Measurements from ENCODE around the gene EMC7.
A peak's percentile ranks its signal among the peaks of the same experiment; 100 is the strongest.
"Not testable (repeated sequence)": the region's sequence is repeated elsewhere in the genome, so short reads cannot be mapped to it uniquely, and the experiment has no call there.

The EMC7 gene

GRCh38 chr15:34084086-34084485 lies 17.6 kb downstream of the EMC7 start:
- peak in 2 of 14 donors; percentile 2 to 20 for DNase-seq

GRCh38 chr15:34079904-34080303 lies 21.8 kb downstream of the EMC7 start:
- no peak for DNase-seq

GRCh38 chr15:34078900-34079299 lies 22.8 kb downstream of the EMC7 start:
- no peak for DNase-seq

- DNase-seq = no peak
Observed at GRCh38 chr15:34076785-34077184, 24.9 kb downstream of the EMC7 start.

- no peak for DNase-seq
Observed at GRCh38 chr15:34070003-34070402, 31.7 kb downstream of the EMC7 start.

GRCh38 chr15:34065941-34066340 lies 35.7 kb downstream of the EMC7 start:
- DNase-seq = no peak

GRCh38 chr15:34065261-34065660 lies 36.4 kb downstream of the EMC7 start:
- no peak for DNase-seq

GRCh38 chr15:34064438-34064837 lies 37.2 kb downstream of the EMC7 start:
- DNase-seq = no peak

GRCh38 chr15:34059946-34060345 lies 41.7 kb downstream of the EMC7 start:
- DNase-seq = no peak

GRCh38 chr15:34059476-34059875 lies 42.2 kb downstream of the EMC7 start:
- DNase-seq = no peak

GRCh38 chr15:34056911-34057310 lies 44.8 kb downstream of the EMC7 start:
- DNase-seq = no peak

- DNase-seq = no peak
Observed at GRCh38 chr15:34055868-34056595, 45.6 kb downstream of the EMC7 start.

GRCh38 chr15:34054081-34054707 lies 47.5 kb downstream of the EMC7 start:
- no peak for DNase-seq

GRCh38 chr15:34050385-34050784 lies 51.3 kb downstream of the EMC7 start:
- not testable (repeated sequence) for DNase-seq

- DNase-seq = no peak
Observed at GRCh38 chr15:34049112-34049511, 52.5 kb downstream of the EMC7 start.

GRCh38 chr15:34047893-34048775 lies 53.5 kb downstream of the EMC7 start:
- DNase-seq = no peak

- no peak for DNase-seq
Observed at GRCh38 chr15:34046471-34047145, 55.1 kb downstream of the EMC7 start.

- no peak for DNase-seq
Observed at GRCh38 chr15:34043813-34044212, 57.8 kb downstream of the EMC7 start.

GRCh38 chr15:34043391-34043790 lies 58.3 kb downstream of the EMC7 start:
- DNase-seq = no peak

- DNase-seq = no peak
Observed at GRCh38 chr15:34039790-34040113, 61.9 kb downstream of the EMC7 start.

- peak in 6 of 14 donors; percentile 41 to 75 (median 54) for DNase-seq
Observed at GRCh38 chr15:34038871-34039789, 62.5 kb downstream of the EMC7 start, which contains the start of gene AVEN. AVEN (minus strand) TSS chr15:34039204; CDS start chr15:34039046, 158 bp downstream.
